ENCODE measurements around the gene CAPN15. TPM values are rescaled to one million over a fixed set of nuclear protein-coding genes. Genes with fewer than 3 reads are reported as not detected.
A peak's percentile ranks its signal among the peaks of the same experiment; 100 is the strongest.

Gene CAPN15
- total and polyA plus RNA-seq, 9 of the 15 experiments (the other 6 are each of a cell fraction or from before 2014, with no cell fraction given) = 0.62 to 111 (median 14.2) TPM

DNA sequence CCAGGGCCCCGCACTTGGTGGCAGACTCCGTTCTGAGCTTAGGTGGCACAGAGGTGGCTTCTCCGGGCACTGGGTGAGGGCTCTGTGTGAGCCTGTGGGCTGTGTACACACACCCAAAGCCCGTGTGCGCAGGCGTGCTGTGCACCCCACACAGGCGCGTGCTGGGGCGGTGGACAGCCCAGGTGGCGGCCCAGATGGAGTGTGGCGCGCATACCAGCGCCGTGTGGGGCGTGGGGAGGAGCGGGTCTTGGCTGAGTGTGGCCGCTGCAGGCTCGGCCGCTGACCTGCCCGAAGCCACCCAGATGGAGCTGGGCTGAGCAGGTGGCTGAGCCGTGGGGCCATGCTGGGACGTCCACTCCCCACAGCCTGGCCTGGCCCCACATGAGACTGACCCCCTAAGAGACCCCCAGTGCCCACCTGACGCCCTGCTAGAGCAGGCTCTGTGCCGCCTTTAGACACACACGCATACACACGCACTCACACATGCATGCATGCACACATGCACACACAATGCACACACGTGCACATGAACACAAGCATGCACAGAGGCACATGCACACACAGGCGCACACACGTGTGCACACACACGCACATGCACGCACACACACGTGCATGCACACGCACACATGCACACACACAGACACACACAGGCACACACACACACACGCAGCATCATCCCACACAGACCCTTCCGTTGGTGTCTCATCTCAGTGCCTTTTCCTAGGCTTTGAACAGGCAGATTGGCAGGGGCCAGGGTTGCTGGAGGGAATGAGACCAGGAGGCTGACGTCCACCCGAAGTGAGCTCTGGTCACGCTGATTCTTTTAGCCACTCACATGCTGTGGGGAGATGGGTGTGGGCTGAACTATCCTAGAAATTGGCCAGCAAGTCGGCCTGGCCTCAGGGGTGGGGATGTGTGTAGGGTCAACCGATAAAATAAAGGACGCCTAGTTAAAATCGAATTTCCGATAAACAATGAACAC is 34.7 kb downstream of the CAPN15 start (continued):
- TF ChIP-seq, protein P1, sequence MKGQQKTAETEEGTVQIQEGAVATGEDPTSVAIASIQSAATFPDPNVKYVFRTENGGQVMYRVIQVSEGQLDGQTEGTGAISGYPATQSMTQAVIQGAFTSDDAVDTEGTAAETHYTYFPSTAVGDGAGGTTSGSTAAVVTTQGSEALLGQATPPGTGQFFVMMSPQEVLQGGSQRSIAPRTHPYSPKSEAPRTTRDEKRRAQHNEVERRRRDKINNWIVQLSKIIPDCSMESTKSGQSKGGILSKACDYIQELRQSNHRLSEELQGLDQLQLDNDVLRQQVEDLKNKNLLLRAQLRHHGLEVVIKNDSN (CRISPR knock-in tag; IDR thresholded peaks at IDR 0.05) = peak; percentile 46
- TF ChIP-seq PTTG1 (tag; IDR thresholded peaks at IDR 0.05; ENCODE audit: low read depth) = no peak
- TF ChIP-seq KDM5B (IDR thresholded peaks at IDR 0.05; ENCODE audit: insufficient replicate concordance, low read depth, low read length) = no peak
- TF ChIP-seq ZBTB1 (CRISPR knock-in tag; IDR thresholded peaks at IDR 0.05; ENCODE audit: borderline replicate concordance, low read depth) = 0 out of 2 replicates have a peak, but pooled peaks have one; percentile 26
- TF ChIP-seq, protein P2, sequence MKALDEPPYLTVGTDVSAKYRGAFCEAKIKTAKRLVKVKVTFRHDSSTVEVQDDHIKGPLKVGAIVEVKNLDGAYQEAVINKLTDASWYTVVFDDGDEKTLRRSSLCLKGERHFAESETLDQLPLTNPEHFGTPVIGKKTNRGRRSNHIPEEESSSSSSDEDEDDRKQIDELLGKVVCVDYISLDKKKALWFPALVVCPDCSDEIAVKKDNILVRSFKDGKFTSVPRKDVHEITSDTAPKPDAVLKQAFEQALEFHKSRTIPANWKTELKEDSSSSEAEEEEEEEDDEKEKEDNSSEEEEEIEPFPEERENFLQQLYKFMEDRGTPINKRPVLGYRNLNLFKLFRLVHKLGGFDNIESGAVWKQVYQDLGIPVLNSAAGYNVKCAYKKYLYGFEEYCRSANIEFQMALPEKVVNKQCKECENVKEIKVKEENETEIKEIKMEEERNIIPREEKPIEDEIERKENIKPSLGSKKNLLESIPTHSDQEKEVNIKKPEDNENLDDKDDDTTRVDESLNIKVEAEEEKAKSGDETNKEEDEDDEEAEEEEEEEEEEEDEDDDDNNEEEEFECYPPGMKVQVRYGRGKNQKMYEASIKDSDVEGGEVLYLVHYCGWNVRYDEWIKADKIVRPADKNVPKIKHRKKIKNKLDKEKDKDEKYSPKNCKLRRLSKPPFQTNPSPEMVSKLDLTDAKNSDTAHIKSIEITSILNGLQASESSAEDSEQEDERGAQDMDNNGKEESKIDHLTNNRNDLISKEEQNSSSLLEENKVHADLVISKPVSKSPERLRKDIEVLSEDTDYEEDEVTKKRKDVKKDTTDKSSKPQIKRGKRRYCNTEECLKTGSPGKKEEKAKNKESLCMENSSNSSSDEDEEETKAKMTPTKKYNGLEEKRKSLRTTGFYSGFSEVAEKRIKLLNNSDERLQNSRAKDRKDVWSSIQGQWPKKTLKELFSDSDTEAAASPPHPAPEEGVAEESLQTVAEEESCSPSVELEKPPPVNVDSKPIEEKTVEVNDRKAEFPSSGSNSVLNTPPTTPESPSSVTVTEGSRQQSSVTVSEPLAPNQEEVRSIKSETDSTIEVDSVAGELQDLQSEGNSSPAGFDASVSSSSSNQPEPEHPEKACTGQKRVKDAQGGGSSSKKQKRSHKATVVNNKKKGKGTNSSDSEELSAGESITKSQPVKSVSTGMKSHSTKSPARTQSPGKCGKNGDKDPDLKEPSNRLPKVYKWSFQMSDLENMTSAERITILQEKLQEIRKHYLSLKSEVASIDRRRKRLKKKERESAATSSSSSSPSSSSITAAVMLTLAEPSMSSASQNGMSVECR (CRISPR knock-in tag; IDR thresholded peaks at IDR 0.05) = peak; percentile 53; the same call in 1 of the 2 replicates
- TF ChIP-seq PHF21A (IDR thresholded peaks at IDR 0.05; ENCODE audit: borderline replicate concordance, low read depth) = no peak
- TF ChIP-seq ARID2 (IDR thresholded peaks at IDR 0.05) = peak; percentile 9; the same call in 1 of the 2 replicates
- TF ChIP-seq BHLHE40 (IDR thresholded peaks at IDR 0.05; ENCODE audit: low read length) = peak; percentile 61; the same call in 1 of the 2 replicates
- TF ChIP-seq PHF20 (IDR thresholded peaks at IDR 0.05; ENCODE audit: partially characterized antibody) = peak; percentile 17
- peak in 1 of 2 experiments; percentile 94; a peak in 2 of 4 replicates for TF ChIP-seq KDM1A (IDR thresholded peaks at IDR 0.05)
- no peak for TF ChIP-seq KHSRP (IDR thresholded peaks at IDR 0.05)
- no peak for TF ChIP-seq TEAD4 (IDR thresholded peaks at IDR 0.05; ENCODE audit: low read length)
- 0 out of 2 replicates have a peak, but pooled peaks have one; percentile 59 for TF ChIP-seq TEAD4 (CRISPR knock-in tag; IDR thresholded peaks at IDR 0.05; ENCODE audit: borderline replicate concordance)
- TF ChIP-seq, protein P3, sequence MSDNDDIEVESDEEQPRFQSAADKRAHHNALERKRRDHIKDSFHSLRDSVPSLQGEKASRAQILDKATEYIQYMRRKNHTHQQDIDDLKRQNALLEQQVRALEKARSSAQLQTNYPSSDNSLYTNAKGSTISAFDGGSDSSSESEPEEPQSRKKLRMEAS (CRISPR knock-in tag; IDR thresholded peaks at IDR 0.05) = peak; percentile 70
- 0 out of 2 replicates have a peak, but pooled peaks have one; percentile 27 for TF ChIP-seq FOXP1 (CRISPR knock-in tag; IDR thresholded peaks at IDR 0.05)
- TF ChIP-seq, protein P4, sequence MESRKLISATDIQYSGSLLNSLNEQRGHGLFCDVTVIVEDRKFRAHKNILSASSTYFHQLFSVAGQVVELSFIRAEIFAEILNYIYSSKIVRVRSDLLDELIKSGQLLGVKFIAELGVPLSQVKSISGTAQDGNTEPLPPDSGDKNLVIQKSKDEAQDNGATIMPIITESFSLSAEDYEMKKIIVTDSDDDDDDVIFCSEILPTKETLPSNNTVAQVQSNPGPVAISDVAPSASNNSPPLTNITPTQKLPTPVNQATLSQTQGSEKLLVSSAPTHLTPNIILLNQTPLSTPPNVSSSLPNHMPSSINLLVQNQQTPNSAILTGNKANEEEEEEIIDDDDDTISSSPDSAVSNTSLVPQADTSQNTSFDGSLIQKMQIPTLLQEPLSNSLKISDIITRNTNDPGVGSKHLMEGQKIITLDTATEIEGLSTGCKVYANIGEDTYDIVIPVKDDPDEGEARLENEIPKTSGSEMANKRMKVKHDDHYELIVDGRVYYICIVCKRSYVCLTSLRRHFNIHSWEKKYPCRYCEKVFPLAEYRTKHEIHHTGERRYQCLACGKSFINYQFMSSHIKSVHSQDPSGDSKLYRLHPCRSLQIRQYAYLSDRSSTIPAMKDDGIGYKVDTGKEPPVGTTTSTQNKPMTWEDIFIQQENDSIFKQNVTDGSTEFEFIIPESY (CRISPR knock-in tag; IDR thresholded peaks at IDR 0.05) = peak; percentile 80
- TF ChIP-seq, protein P5, sequence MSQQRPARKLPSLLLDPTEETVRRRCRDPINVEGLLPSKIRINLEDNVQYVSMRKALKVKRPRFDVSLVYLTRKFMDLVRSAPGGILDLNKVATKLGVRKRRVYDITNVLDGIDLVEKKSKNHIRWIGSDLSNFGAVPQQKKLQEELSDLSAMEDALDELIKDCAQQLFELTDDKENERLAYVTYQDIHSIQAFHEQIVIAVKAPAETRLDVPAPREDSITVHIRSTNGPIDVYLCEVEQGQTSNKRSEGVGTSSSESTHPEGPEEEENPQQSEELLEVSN (IDR thresholded peaks at IDR 0.05; ENCODE audit: borderline replicate concordance in 1 of 2, extremely low read depth in 1 of 2, insufficient read depth in 1 of 2, insufficient read length in 1 of 2, low read depth in 1 of 2, low read length in 1 of 2, poor library complexity in 1 of 2, severe bottlenecking in 1 of 2) = peak in 1 of 2 experiments; percentile 10

Measured in K562 (cell line).